HG02943 (cell line): ENCODE measurements around the gene RSAD1.

Experiments used
- ATAC-seq: cut with Tn5 transposase; IDR thresholded peaks from one replicate; pipeline ENCODE4 v1.9.1; 2021; ENCODE audit warnings: mild to moderate bottlenecking, low read depth, moderate library complexity; ENCODE audit not compliant: unreplicated experiment

RSAD1 gene

DNA sequence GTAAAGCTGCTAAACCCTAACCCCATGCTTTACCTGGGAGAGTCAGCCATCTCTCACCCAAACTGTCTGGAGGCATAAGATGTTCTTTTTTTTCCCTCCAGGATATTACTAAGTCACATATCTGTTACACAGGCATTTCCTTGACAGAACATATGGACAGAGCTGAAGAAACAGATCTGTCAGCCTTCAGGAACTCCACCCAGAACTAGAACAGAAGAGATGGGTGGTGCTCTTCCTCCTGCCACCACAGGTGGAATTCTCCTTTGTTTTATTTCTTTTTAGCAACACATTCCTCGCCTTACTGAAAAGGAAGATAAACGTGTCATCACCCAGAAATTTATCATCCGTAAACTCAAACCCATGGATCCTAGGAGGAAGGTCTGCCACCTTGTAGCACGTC lies 38.4 kb downstream of the RSAD1 start:
- ATAC-seq = no peak

DNA sequence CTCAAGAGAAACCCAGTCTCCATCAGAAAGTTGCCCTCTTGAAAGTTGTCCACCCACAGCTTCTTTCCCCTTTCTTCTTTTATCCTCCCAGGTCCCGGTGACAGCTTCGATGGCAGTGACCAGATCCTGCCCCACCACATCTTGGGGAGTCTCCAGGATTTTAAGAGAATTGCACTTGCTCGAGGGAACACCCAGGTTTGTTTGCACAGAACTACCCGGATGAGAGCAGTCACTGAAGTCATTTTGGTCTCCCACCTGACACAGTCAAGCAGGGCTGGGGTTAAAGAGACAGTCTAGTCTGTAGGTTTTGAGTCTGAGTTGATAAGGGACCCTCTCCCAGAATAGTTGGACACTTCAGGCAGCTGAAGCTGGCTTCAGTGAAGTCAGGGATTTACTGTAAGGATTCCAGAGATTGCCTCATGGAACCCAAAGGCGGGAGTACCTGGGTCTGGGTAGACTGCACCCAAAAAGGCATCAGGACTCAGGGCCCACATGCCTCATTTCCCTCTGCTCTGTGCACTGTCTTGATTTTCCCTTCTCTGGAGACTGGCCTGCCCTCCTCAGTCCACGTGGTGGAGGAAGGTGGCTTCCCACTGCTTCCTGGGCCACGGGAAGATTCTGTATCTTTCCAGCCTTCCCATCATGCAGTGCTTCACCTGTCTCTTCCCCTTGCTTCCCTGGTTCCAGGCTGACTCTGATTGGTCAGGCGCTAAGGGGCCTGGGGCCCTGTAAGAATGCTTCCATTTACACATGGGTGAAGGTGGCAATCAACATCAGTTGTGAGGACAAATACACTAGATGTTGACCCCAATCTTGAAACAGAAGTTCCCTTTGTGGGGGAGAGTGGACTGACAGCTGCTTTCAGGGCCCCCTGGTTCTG lies 39.1 kb downstream of the RSAD1 start:
- no peak for ATAC-seq

DNA sequence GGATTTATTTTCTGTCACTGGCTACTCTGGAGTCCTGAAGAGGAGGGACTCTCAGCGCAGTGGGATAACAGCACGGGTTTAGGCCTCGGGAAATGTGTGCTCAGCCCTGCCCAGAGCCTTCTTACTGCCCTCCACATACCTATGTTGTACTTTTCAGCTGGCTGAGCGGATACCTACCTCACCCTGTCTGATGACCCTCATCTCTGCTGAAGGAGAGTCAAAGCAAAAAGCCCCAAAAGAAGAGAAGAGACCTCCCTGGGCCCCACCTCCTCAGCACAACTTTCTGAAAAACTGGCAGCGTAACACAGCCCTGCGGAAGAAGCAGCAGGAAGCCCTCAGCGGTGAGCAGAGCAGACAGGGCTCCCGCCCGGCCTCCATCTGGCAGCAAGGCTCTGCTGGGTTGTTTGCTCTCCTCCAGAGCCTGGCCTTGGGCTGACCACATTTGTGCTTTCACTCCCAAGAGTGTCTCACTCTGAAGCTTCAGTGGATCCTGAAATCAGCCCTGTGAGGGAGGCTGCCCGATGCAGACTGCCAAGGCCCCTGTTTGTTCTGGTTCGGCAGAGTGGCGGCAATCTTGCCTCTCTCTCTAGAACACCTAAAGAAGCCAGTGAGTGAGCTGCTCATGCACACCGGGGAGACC lies 39.8 kb downstream of the RSAD1 start:
- no peak for ATAC-seq

DNA sequence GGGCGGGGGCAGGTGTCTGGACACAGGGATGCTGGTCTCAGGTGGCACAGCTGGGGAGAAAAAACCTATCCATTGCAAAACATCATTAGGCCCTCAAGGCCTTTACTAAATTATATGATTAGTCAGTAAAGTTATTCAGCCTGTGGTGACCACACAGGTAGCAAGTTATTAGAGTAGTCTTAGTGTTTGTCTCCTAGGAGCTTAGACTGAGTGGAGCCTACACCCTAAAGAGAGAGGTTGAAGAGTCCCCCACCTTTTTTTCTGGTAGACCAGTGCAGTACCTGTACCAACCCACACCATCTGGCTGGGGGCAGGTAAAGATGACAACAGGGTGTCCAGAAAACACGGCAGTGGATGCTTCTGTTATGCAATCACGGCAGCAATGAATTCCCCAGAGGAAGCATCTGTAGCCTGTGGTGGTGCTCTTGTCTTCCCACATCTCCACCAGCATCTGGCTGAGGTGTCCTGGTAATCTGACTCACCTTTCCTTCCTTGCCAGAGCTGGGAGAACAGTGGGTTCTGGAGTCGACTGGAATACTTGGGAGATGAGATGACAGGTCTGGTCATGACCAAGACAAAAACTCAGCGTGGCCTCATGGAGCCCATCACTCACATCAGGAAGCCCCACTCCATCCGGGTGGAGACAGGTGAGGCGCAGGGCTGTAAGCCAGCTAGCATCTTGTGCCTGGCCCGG lies 40.6 kb downstream of the RSAD1 start:
- ATAC-seq = no peak

DNA sequence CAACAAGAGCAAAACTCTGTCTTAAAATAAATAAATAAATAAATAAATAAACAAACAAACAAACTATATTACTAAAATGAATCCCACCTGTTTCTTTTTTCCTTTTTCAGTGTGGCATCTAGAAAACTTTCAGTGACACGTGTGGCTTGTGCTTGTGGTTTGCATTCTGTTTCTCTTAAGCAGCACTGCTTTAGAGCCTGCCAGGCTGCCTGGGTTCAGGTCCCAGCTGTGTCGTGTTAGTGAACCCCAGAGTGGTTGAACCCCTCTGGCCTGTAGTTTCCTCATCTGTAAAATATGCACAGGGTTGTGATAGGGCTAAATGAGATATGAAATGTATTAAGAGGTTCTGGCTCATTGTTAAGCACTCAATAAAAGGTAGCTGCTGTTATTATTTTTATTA lies 41.8 kb downstream of the RSAD1 start:
- ATAC-seq = no peak

DNA sequence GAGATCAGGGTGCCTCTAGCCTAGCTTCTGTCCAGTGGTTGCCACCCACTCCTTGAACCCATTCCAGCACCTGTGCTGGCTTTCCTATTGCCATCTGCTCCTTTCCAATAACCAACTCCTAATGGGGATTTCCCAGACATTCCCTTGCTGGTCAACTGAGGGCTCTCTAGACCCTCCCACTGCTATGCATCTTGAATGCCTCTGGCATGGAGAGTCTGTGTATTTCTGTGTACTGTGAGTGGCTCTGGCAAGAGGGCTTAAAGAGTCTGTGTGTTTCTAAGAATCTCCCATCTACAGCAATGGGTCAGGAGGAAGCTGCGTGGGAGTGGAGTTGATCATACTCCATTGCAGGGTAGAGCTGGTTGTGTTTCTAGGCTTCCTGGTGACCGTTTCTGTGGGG lies 42.9 kb downstream of the RSAD1 start:
- no peak for ATAC-seq

DNA sequence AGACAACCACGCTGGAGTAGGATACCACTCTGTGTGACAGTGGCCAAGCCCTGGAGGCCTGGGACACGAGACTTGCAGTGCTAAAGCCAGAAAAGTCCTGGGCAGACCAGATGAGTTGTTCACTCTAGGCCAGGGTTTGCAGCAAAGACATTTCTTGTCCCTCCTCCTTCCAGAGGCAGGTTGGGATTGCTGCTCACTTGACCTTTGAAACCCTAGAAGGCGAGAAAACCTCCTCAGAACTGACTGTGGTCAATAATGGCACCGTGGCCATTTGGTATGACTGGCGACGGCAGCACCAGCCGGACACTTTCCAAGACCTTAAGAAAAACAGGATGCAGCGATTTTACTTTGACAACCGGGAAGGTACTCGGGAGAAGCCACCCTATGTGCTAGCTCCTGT lies 44.1 kb downstream of the RSAD1 start:
- no peak for ATAC-seq

DNA sequence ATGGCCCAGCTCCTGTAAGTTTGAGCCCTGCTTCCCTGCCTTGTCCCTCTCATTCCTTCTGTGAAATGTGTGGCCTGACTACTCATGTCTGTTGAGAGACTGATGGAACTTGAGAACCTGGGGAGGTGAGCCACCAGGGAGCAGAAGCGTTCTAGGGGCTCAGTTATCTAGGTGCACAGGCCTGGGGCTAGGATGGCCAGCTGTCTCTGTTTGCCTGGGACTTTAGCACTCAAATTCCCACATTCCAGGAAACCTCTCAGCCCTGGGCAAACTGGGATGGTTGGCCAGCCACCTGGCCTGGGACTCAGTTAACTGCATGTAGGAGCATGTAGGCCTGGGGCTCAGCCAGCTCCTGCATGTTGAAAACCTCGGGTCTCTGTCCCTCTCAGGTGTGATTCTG lies 44.5 kb downstream of the RSAD1 start:
- ATAC-seq = no peak

DNA sequence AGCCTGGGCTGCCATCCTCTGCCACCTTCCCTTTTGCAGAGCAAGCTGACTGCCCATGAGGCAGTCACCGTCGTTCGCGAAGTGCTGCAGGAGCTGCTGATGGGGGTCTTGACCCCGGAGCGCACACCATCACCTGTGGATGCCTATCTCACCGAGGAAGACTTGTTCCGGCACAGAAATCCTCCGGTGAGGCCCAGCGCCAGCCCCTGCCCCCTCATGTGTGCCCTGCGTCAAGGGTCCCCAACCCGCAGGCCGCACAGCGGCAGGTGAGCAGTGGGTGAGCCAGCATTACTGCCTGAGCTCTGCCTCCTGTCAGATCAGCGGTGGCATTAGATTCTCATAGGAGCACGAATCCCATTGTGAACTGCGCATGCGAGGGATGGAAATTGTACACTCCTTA lies 46.2 kb downstream of the RSAD1 start:
- no peak for ATAC-seq

DNA sequence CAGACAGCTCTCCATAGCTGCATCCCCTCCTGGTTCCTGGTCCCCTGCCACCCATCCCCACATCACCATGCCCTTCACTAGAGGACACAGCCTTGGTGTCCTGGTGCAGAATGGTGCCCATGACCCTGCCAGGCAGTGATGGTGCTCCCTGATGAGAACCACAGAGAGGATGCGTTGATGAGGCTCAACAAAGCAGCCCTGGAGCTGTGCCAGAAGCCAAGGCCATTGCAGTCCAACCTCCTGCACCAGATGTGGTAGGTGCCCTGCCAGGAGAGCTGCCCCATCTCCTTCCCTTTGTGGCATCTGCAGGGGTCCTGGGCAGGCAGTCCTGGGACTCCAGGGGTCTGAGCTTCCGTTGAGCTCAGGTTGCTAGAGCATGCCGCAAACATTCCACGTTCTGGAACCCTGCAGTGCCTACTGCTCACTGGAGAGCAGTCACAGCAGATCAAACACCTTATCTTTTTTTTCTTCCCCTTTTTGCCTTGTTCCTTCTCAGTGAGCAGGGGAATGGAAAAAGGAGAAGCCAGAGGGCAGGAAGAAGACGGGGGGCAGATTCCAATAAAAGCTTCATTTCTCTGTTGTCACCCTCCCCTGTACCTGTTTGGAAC lies 48.6 kb downstream of the RSAD1 start:
- ATAC-seq = no peak

DNA sequence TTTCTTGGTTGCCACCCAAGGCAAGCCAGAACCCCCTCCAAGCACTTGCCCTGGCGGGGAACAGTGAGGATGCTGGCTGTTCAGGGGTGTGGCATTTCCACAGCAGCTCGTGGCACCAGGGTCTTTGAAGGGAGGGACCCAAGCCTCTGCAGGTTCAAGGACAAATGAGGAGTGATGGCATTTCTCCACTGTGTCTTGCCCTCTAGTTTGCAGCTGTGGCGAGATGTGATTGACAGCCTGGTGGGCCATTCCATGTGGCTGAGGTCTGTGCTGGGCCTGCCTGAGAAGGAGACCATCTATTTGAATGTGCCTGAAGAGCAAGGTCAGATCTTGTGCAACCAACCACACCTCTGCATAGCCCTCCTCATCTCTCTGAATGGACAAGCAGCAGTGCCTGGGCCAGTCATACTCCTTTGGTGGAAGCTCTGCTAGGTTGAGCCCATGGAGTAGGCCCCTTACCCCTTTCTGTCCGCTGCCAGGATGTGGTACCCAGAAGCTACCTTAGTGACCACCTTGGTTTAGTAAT lies 49.4 kb downstream of the RSAD1 start:
- ATAC-seq = no peak

DNA sequence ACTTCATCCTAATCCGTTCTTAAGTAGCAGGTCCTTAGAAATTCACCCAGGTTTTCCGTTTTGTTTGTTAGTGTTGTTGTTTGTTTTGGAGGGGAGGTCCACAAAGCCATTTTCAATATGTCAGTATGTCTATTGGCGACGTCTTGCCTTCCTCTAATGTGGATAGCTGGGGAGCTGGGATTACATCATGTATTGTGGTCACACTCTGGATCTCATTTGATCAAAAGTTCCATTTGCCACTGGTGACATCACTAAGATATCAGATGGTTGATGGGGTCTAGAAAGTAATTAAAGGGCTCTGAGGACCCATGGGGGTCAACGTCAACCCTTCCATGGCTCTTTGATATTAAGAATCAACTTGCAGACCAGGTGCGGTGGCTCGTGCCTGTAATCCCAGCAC lies 51.2 kb downstream of the RSAD1 start:
- no peak for ATAC-seq

DNA sequence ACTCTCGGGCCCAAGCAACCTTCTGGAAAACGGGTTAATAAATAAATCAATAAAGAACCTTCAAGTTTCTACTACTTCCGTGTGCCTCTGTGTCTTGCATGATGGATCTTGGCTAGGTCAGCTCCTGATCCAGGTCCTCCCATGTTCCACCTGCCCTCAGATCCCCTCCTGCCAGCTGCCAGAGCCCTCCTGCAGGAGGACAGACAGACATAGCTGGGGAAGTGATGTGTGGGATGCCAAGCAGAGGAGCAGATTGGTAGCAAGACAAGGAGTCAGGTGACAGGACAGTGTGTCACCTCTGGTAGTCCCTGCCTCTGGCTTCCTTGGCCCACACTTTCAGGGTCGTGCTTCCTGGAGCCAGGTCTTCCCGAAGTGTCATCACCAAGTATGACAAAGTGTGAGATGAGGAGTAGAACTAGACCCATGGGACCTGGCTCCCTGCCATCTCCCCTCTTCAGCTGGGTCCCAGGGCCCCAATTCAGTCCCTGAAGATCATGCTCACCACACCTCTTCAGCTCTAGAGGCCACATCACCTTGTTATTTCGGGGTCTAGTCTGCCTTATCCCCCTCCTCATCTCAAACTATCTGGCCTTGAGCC lies 52.9 kb downstream of the RSAD1 start:
- ATAC-seq = no peak

DNA sequence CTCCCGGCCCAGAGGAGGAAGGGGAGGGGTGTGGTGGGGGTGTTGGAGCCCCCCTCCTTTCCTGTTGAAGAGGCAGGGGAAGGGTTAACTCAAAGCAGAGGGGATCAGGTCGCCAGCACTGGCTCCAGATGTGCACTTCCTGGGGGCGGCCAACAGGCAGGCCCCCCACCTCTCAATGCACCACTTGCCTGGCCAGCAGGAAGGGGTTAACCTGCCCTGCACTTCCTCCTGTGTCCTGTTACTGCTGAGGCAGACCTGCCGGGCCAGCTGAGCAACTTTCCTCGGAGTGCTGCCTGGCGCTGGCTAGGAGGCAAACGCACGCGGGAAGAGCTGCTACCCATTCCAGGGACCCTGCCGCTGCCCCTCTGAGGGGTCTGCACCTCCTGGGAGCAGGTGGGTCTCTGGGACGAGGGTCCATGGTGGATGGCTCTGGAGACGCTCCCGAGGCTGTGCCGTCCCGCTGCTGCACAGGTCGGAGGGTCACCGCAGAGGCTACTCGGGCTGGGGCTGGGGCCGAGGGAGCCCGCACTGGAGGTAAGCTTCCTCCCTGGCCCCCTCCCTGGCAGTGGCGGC lies 53.9 kb downstream of the RSAD1 start, which contains the start of gene EPN3:
EPN3 (plus strand) TSS at position 284 of the 573 bp plus-strand sequence. CDS start 3,822 bp downstream, outside the sequence.
- ATAC-seq = no peak

DNA sequence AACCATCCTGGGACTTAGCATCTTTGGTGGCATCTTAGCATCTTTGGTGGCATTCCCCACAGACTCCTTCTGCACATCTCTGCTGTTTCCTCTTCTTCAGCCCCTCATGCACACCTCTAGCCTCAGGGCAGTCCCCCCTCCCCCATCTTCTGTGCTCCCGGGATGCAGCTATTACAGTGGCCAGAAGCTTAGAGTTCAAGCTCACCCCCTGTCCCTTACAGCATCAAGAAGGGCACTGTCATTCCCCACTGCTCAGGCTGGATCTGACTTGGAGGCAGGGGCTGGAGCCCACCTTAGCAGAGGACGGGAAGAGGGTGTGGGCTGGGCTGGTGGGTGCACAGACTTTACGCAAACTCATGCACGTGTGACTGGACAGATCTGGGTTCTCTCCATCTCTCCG lies 54.5 kb downstream of the RSAD1 start:
- ATAC-seq = no peak

DNA sequence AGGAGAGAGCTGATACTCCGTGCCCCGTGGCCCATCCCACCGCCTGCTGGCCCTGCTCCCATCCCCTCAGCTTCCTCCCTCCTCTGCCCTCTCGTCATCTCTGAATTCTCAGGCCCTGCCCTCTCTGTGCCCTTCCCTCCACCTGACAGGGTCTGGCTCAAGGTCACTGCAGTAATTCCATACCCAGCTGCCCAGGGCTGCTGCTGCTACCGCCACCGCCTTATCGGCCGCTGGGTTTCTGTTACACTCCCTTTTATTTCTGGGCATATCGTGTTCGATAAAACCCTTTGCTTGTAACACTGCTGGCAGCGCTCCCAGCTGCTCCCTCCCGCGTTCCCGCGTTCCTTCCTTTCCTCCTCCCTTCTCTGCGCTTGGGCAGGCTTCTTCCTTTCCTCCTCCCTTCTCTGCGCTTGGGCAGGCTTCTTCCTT lies 55.1 kb downstream of the RSAD1 start:
- no peak for ATAC-seq

DNA sequence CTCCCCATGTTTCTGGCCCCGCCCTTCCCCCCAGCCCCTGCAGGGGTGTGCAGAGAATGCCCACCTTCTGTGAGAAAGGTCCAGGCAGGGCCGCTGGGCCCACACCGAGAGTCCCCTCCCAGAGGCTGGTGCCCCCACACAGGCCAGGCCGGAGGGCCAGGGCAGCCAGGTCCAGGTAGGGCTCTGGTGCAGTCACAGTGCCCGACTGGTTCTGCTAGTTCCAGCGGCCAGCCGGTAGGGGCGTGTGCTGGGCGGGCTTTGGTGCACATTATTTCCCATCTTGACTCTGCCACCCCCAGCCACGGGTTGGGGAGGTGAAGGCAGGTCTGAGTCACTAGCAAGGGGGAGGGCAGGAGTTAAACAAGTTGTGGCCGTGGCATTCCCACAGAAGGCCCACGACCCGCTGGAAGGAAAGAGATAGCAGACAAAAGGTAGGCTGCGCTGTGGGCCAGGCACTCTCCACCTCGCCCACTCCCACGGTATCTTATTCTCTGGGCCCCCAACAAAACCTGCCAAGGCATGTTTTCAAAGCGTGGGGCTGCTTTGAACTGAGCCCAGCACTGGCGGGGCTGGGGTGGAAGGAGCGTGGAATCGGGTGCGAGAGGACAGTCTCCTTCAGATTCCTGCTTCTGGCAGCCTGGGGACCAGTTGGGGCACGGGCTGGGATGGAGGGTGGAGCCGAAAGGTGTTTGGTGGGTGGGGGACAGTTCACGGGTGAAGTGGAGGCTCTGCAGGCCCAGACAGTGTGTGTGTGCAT lies 55.7 kb downstream of the RSAD1 start:
- ATAC-seq = no peak

DNA sequence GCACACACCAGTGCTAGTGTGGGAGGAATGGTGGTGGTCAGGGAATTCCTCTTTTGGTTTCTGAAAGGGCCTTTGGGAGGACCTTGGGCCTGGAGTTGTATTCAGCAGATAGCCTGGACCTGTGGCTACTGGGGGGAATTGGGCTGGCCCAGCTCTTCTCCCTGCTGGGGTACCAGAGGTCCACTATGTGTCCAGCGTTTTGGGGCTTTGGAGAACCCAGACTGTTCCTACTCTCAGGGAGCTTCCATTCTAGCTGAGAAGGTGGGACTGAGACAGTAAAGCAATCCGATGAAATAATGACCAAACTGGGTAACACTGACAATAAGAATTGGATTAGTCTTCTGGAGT lies 56.3 kb downstream of the RSAD1 start:
- no peak for ATAC-seq

DNA sequence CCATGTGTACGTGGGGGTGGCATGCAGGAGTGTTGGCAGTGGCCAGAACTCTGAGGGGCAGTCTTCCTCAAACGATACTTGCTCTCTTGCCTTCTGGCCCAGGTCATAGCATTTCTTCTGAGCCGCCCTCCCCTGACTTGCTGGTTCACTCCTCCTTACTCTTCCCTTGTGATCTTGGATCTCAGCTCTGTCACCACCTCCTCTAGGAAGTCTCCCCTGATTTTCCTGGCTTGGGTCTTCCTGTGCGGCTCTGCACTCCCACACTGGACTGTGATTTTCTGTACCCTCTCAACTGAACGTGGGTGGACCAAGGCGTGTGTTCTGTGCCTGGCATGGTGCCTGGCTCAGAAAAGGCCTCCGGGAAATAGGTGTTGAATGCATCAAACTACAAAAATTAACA lies 56.7 kb downstream of the RSAD1 start:
- no peak for ATAC-seq
